Vagina (tissue), 2 donors: Measurements from ENCODE around the gene CHAF1B.

Experiments used
- CTCF ChIP-seq, 3 experiments: fragments of 450-650 bp in 2 of 3; fragments of 200-600 bp in 1 of 3; sonication (generic) in 1 of 3; IDR thresholded peaks; one replicate each; pipeline ENCODE4 v1.5.1; 2017 to 2019; ENCODE audit warnings: antibody characterized with exemption in 3 of 3, mild to moderate bottlenecking in 2 of 3, moderate library complexity in 2 of 3
- POLR2A ChIP-seq, 2 donors: fragments of 450-650 bp; IDR thresholded peaks; one replicate each; pipeline ENCODE4 v1.6.1; 2017; ENCODE audit warnings: antibody characterized with exemption in 2 of 2, mild to moderate bottlenecking in 2 of 2, moderate library complexity in 2 of 2

- TF ChIP-seq CTCF (IDR thresholded peaks at IDR 0.05) (no peak), POLR2A (IDR thresholded peaks at IDR 0.05) (no peak)
These were observed 35.6 kb downstream of the CHAF1B start for GRCh38 chr21:36420571-36421339.
